Cortex of kidney (tissue), 1 donor: Measurements from ENCODE around the gene CXXC5.

Source experiments
- DNase-seq: peaks from one replicate; lab custom pipeline; 2025; lab: John Stamatoyannopoulos, UW

The CXXC5 gene

GRCh38 chr5:139651853-139652787 lies 4.0 kb downstream of the CXXC5 start:
- DNase-seq: no peak

GRCh38 chr5:139652788-139653241 lies 4.7 kb downstream of the CXXC5 start:
- no peak for DNase-seq

GRCh38 chr5:139653616-139654015 lies 5.5 kb downstream of the CXXC5 start:
- no peak for DNase-seq

- no peak for DNase-seq
Measured at GRCh38 chr5:139654464-139654863, 6.3 kb downstream of the CXXC5 start.

GRCh38 chr5:139654871-139655491 lies 6.8 kb downstream of the CXXC5 start:
- no peak for DNase-seq

- DNase-seq: no peak
Measured at GRCh38 chr5:139655727-139656271, 7.7 kb downstream of the CXXC5 start.

GRCh38 chr5:139657363-139658321 lies 9.5 kb downstream of the CXXC5 start:
- DNase-seq: no peak

- no peak for DNase-seq
Measured at GRCh38 chr5:139658501-139658927, 10.4 kb downstream of the CXXC5 start.

- DNase-seq: no peak
Measured at GRCh38 chr5:139658928-139659667, 10.9 kb downstream of the CXXC5 start.

- DNase-seq: no peak
Measured at GRCh38 chr5:139659695-139660101, 11.5 kb downstream of the CXXC5 start.

- no peak for DNase-seq
Measured at GRCh38 chr5:139660105-139660922, 12.2 kb downstream of the CXXC5 start.

- DNase-seq: no peak
Measured at GRCh38 chr5:139660923-139661814, 13.0 kb downstream of the CXXC5 start.

GRCh38 chr5:139662617-139663016 lies 14.5 kb downstream of the CXXC5 start:
- DNase-seq: no peak

GRCh38 chr5:139663207-139664085 lies 15.3 kb downstream of the CXXC5 start:
- no peak for DNase-seq

- no peak for DNase-seq
Measured at GRCh38 chr5:139664086-139664693, 16.0 kb downstream of the CXXC5 start.

GRCh38 chr5:139664727-139665351 lies 16.7 kb downstream of the CXXC5 start:
- DNase-seq: no peak

GRCh38 chr5:139665626-139666025 lies 17.5 kb downstream of the CXXC5 start:
- no peak for DNase-seq
